HepG2 (cell line): ENCODE results near the gene NAA38. TPM values are rescaled to one million over a fixed set of nuclear protein-coding genes. Genes with fewer than 3 reads are reported as not detected.

Experiments
- FOXA1 ChIP-seq, 2 experiments: fragments of 450-650 bp in 1 of 2; sonication (generic) in 1 of 2; formaldehyde crosslinking in 1 of 2; IDR thresholded peaks; 2 replicates each; pipeline versions ENCODE4 v1.4.0 to v1.6.1; 2016 to 2020; ENCODE audit warnings: missing genetic modification reagents in 1 of 2
- KLF12 ChIP-seq: sonication (generic); formaldehyde crosslinking; IDR thresholded peaks from 2 replicates; pipeline ENCODE4 v1.4.0; 2020; ENCODE audit warnings: missing genetic modification reagents, borderline replicate concordance
- MED8 ChIP-seq: sonication (generic); formaldehyde crosslinking; IDR thresholded peaks from 2 replicates; pipeline ENCODE4 v1.8.1; 2023; ENCODE audit warnings: mild to moderate bottlenecking, missing genetic modification reagents; ENCODE audit not compliant: insufficient replicate concordance
- MXI1 ChIP-seq: IDR thresholded peaks from 3 replicates; pipeline ENCODE4 v1.6.1; 2012; ENCODE audit warnings: low read depth, low read length, inconsistent platforms, borderline replicate concordance
- NRL ChIP-seq: sonication (generic); formaldehyde crosslinking; IDR thresholded peaks from 2 replicates; pipeline ENCODE4 v1.5.0; 2020; ENCODE audit warnings: missing genetic modification reagents, mild to moderate bottlenecking, moderate library complexity, borderline replicate concordance
- PAXIP1 ChIP-seq: sonication (generic); formaldehyde crosslinking; conservative IDR thresholded peaks from 2 replicates; pipeline ENCODE4 v1.4.0; 2020; ENCODE audit warnings: mild to moderate bottlenecking, missing genetic modification reagents, moderate library complexity
- PRPF4 ChIP-seq: fragments of 200-400 bp; formaldehyde crosslinking; IDR thresholded peaks from 2 replicates; pipeline ENCODE4 v1.6.1; 2016; ENCODE audit warnings: low read length, low read depth; ENCODE audit not compliant: poor library complexity, severe bottlenecking
- SKI ChIP-seq: fragments of 450-650 bp; IDR thresholded peaks from one replicate; pipeline ENCODE4 v1.6.1; 2018; ENCODE audit warnings: mild to moderate bottlenecking; ENCODE audit not compliant: partially characterized antibody
- SKIL ChIP-seq: sonication (generic); formaldehyde crosslinking; IDR thresholded peaks from 2 replicates; pipeline ENCODE4 v1.8.0; 2022; ENCODE audit warnings: missing genetic modification reagents, mild to moderate bottlenecking, moderate library complexity, borderline replicate concordance
- SP2 ChIP-seq: sonication (generic); formaldehyde crosslinking; IDR thresholded peaks from 2 replicates; pipeline ENCODE4 v1.5.1; 2020; ENCODE audit warnings: mild to moderate bottlenecking, missing genetic modification reagents
- SP5 ChIP-seq: IDR thresholded peaks from 2 replicates; pipeline ENCODE4 v1.6.1; 2016; ENCODE audit warnings: low read depth, borderline replicate concordance
- ZNF318 ChIP-seq: sonication (generic); formaldehyde crosslinking; IDR thresholded peaks from 2 replicates; pipeline ENCODE4 v1.4.0; 2020; ENCODE audit warnings: mild to moderate bottlenecking, missing genetic modification reagents
- ZNF768 ChIP-seq: sonication (generic); formaldehyde crosslinking; IDR thresholded peaks from 2 replicates; pipeline ENCODE4 v1.4.0; 2020; ENCODE audit warnings: missing genetic modification reagents
- ZNF782 ChIP-seq: sonication (generic); formaldehyde crosslinking; IDR thresholded peaks from 2 replicates; pipeline ENCODE4 v1.4.0; 2020; ENCODE audit warnings: missing genetic modification reagents, mild to moderate bottlenecking, borderline replicate concordance
- ZSCAN30 ChIP-seq: sonication (generic); formaldehyde crosslinking; IDR thresholded peaks from 2 replicates; pipeline ENCODE4 v1.5.0; 2020; ENCODE audit warnings: mild to moderate bottlenecking, missing genetic modification reagents
- polyA plus RNA-seq, 8 experiments: library from polyadenylated mRNA; depleted of rRNA in 3 of 8; stranded (reverse) in 7 of 8; unstranded in 1 of 8; fragments of >200 nt; fragmentation: Illumina TruSeq in 4 of 8; extraction: Trizol in 4 of 8; gene quantifications; 2 replicates each; pipeline versions ENCODE4 v1.2.1 to v1.2.3, GENCODE V29; 2011 to 2016; ENCODE audit warnings: low read depth in 4 of 8, missing spikeins in 1 of 8, mixed read lengths in 1 of 8; ENCODE audit not compliant: insufficient read depth in 1 of 8
- total RNA-seq, 5 experiments: library from RNA; depleted of rRNA; stranded (reverse); fragments of >200 nt; fragmentation: Illumina TruSeq; extraction: Trizol; gene quantifications; 2 replicates each; pipeline ENCODE4 v1.2.3, GENCODE V29; 2016; ENCODE audit warnings: low read depth in 1 of 5

The NAA38 gene
- total and polyA plus RNA-seq, 2 of the 13 experiments (the other 11 are each of a cell fraction or from before 2014, with no cell fraction given) = 46.9 to 91.6 TPM

GRCh38 chr17:7841396-7841914, 15.9 kb downstream of the NAA38 start (continued):
- TF ChIP-seq PAXIP1 (CRISPR knock-in tag) (no peak), PRPF4 (no peak), ZSCAN30 (CRISPR knock-in tag) (no peak), ZNF318 (CRISPR knock-in tag) (peak; percentile 63; the same call in 1 of the 2 replicates), ZNF782 (CRISPR knock-in tag) (peak; percentile 64; the same call in 1 of the 2 replicates), SP2 (CRISPR knock-in tag) (peak; percentile 40; the same call in 1 of the 2 replicates), MXI1 (0 out of 3 replicates have a peak, but pooled peaks have one; percentile 69), SP5 (no peak), FOXA1 (IDR thresholded peaks at IDR 0.05) (no peak), FOXA1 (CRISPR knock-in tag; IDR thresholded peaks at IDR 0.05) (0 out of 2 replicates have a peak, but pooled peaks have one; percentile 10), NRL (0 out of 2 replicates have a peak, but pooled peaks have one; percentile 11), MED8 (CRISPR knock-in tag) (no peak), SKIL (CRISPR knock-in tag) (peak; percentile 85), KLF12 (CRISPR knock-in tag) (no peak), SKI (peak; percentile 98), ZNF768 (CRISPR knock-in tag) (no peak)
